IPS-20b (cell line): Measurements from ENCODE around the gene FLOT1.
A peak's percentile ranks its signal among the peaks of the same experiment; 100 is the strongest.
"Not testable (repeated sequence)": the region's sequence is repeated elsewhere in the genome, so short reads cannot be mapped to it uniquely, and the experiment has no call there.

Experiments used
- H3K27ac ChIP-seq: one replicate; pipeline ENCODE4 v1.5.1; 2013; ENCODE audit warnings: low read length
- H3K27me3 ChIP-seq: 2 replicates; pipeline ENCODE4 v1.6.1; 2013; ENCODE audit warnings: mild to moderate bottlenecking, low read length, inconsistent platforms; ENCODE audit not compliant: insufficient read depth
- H3K36me3 ChIP-seq: 2 replicates; pipeline ENCODE4 v1.6.1; 2013; ENCODE audit warnings: low read depth, mild to moderate bottlenecking, inconsistent platforms, low read length, moderate library complexity; ENCODE audit not compliant: insufficient read depth
- H3K4me1 ChIP-seq: 2 replicates; pipeline ENCODE4 v1.6.1; 2013; ENCODE audit warnings: mild to moderate bottlenecking, control low read depth, inconsistent platforms, low read length, moderate library complexity; ENCODE audit not compliant: insufficient read depth
- H3K4me3 ChIP-seq: 2 replicates; pipeline ENCODE4 v1.5.1; 2013; ENCODE audit warnings: mild to moderate bottlenecking, low read length, inconsistent platforms
- H3K9ac ChIP-seq: 2 replicates; pipeline ENCODE4 v1.6.1; 2013; ENCODE audit warnings: low read depth, mild to moderate bottlenecking, inconsistent platforms, low read length, moderate library complexity
- H3K9me3 ChIP-seq: 2 replicates; pipeline ENCODE4 v1.6.1; 2013; ENCODE audit warnings: mild to moderate bottlenecking, low read depth, low read length, inconsistent platforms; ENCODE audit not compliant: insufficient read depth

The FLOT1 gene

GRCh38 chr6:30766461-30767157, 24.1 kb upstream of the FLOT1 start:
- Histone ChIP-seq H3K4me3 (no peak overlapping the region), H3K27me3 (no peaks in the 10 kb centered on the region), H3K4me1 (peaks cover 48% of the 10 kb centered on the region), H3K9ac (peak overlapping the region; percentile 1; the same call in 1 of the 2 replicates), H3K36me3 (no peaks in the 10 kb centered on the region), H3K9me3 (no peaks in the 10 kb centered on the region), H3K27ac (peak overlapping the region; percentile 18)

- peak overlapping the region; percentile 30; the same call in 1 of the 2 replicates for H3K9ac ChIP-seq
- H3K9me3 ChIP-seq, H3K27ac ChIP-seq, H3K27me3 ChIP-seq, H3K36me3 ChIP-seq: not testable (repeated sequence)
- H3K4me3 ChIP-seq = peak overlapping the region; percentile 21; the same call in 1 of the 2 replicates
- H3K4me1 ChIP-seq = peaks cover 51% of the 10 kb centered on the region
Measured at GRCh38 chr6:30765495-30765894, 23.0 kb upstream of the FLOT1 start.

GRCh38 chr6:30764490-30765043, 22.1 kb upstream of the FLOT1 start:
- not testable (repeated sequence) for H3K36me3 ChIP-seq, H3K9me3 ChIP-seq, H3K27me3 ChIP-seq
- peak overlapping the region; percentile 27; the same call in 1 of the 2 replicates for H3K4me3 ChIP-seq
- peak overlapping the region; percentile 60; the same call in 1 of the 2 replicates for H3K9ac ChIP-seq
- H3K4me1 ChIP-seq = peaks cover 44% of the 10 kb centered on the region
- peak overlapping the region; percentile 4 for H3K27ac ChIP-seq

GRCh38 chr6:30763618-30764489, 21.4 kb upstream of the FLOT1 start:
- H3K9me3 ChIP-seq = no peaks in the 10 kb centered on the region
- peak overlapping the region; percentile 67 for H3K27ac ChIP-seq
- no peaks in the 10 kb centered on the region for H3K36me3 ChIP-seq
- H3K9ac ChIP-seq = peak overlapping the region; percentile 60; the same call in 1 of the 2 replicates
- H3K4me3 ChIP-seq = peak overlapping the region; percentile 27; the same call in 1 of the 2 replicates
- no peaks in the 10 kb centered on the region for H3K27me3 ChIP-seq
- peaks cover 42% of the 10 kb centered on the region for H3K4me1 ChIP-seq

GRCh38 chr6:30763155-30763617, 20.7 kb upstream of the FLOT1 start:
- H3K4me1 ChIP-seq = peaks cover 41% of the 10 kb centered on the region
- no peaks in the 10 kb centered on the region for H3K9me3 ChIP-seq
- H3K27me3 ChIP-seq = no peaks in the 10 kb centered on the region
- no peak overlapping the region for H3K4me3 ChIP-seq
- H3K9ac ChIP-seq = peak overlapping the region; percentile 60; the same call in 1 of the 2 replicates
- peak overlapping the region; percentile 67 for H3K27ac ChIP-seq
- no peaks in the 10 kb centered on the region for H3K36me3 ChIP-seq

GRCh38 chr6:30761791-30762429, 19.4 kb upstream of the FLOT1 start:
- no peaks in the 10 kb centered on the region for H3K9me3 ChIP-seq
- H3K27me3 ChIP-seq = no peaks in the 10 kb centered on the region
- peaks cover 41% of the 10 kb centered on the region for H3K4me1 ChIP-seq
- no peak overlapping the region for H3K4me3 ChIP-seq
- no peak overlapping the region for H3K27ac ChIP-seq
- 0 out of 2 replicates have a peak overlapping the region, but pooled peaks have one; percentile 4 for H3K9ac ChIP-seq
- H3K36me3 ChIP-seq = no peaks in the 10 kb centered on the region

GRCh38 chr6:30760549-30760948, 18.1 kb upstream of the FLOT1 start:
- H3K4me3 ChIP-seq = no peak overlapping the region
- no peak overlapping the region for H3K27ac ChIP-seq
- H3K9me3 ChIP-seq = no peaks in the 10 kb centered on the region
- no peak overlapping the region for H3K9ac ChIP-seq
- no peaks in the 10 kb centered on the region for H3K36me3 ChIP-seq
- H3K27me3 ChIP-seq = no peaks in the 10 kb centered on the region
- peaks cover 32% of the 10 kb centered on the region for H3K4me1 ChIP-seq

- Histone ChIP-seq H3K27ac (no peak overlapping the region), H3K4me1 (peaks cover 27% of the 10 kb centered on the region), H3K9ac (no peak overlapping the region), H3K36me3 (no peaks in the 10 kb centered on the region), H3K9me3 (no peaks in the 10 kb centered on the region), H3K27me3 (no peaks in the 10 kb centered on the region), H3K4me3 (no peak overlapping the region)
Measured at GRCh38 chr6:30759575-30760239, 17.2 kb upstream of the FLOT1 start.

- Histone ChIP-seq H3K4me1 (peaks cover 14% of the 10 kb centered on the region; the same call in 1 of the 2 replicates), H3K27ac (no peak overlapping the region)
Measured at GRCh38 chr6:30757261-30757904, 14.9 kb upstream of the FLOT1 start.

GRCh38 chr6:30756405-30757003, 14.0 kb upstream of the FLOT1 start:
- H3K27ac ChIP-seq, H3K36me3 ChIP-seq, H3K9ac ChIP-seq, H3K4me3 ChIP-seq, H3K27me3 ChIP-seq, H3K9me3 ChIP-seq: not testable (repeated sequence)
- peaks cover 10% of the 10 kb centered on the region; the same call in 1 of the 2 replicates for H3K4me1 ChIP-seq

More at GRCh38 chr6:30757261-30757904, 14.9 kb upstream of the FLOT1 start:
- no peaks in the 10 kb centered on the region for H3K36me3 ChIP-seq
- no peak overlapping the region for H3K9ac ChIP-seq
- H3K9me3 ChIP-seq = no peaks in the 10 kb centered on the region
- H3K27me3 ChIP-seq = no peaks in the 10 kb centered on the region
- H3K4me3 ChIP-seq = no peak overlapping the region
